Naive thymus-derived CD4-positive, alpha-beta T cell (primary cell): ENCODE results near the gene MARCHF6. TPM values are rescaled to one million over a fixed set of nuclear protein-coding genes. Genes with fewer than 3 reads are reported as not detected.

Source experiments
- ATAC-seq: fragments of 150-1000 bp; cut with Tn5 transposase; 2 replicates; pipeline ENCODE4 v1.10.0; 2021; ENCODE audit warnings: mild to moderate bottlenecking, moderate library complexity
- CTCF ChIA-PET: fragments of 350-600 bp; sonication (Branson Sonifier 250); formaldehyde crosslinking; loops from one replicate; lab custom pipeline; 2021; ENCODE audit warnings: antibody characterized with exemption; lab: Charles Lee
- POLR2A ChIA-PET: fragments of 350-600 bp; sonication (Branson Sonifier 250); formaldehyde crosslinking; loops from one replicate; lab custom pipeline; 2021; ENCODE audit warnings: antibody characterized with exemption, inconsistent platforms; lab: Charles Lee
- DNase-seq, 9 donors: peaks; one replicate each; pipeline versions ENCODE4 v3.0.0 to v3.0.0-alpha.2; 2020 to 2022; ENCODE audit warnings: mixed read lengths in 1 of 9
- H3K27ac ChIP-seq: one replicate; pipeline ENCODE4 v1.7.0; 2013; ENCODE audit warnings: mild to moderate bottlenecking, low read depth, low read length, moderate library complexity
- H3K27me3 ChIP-seq, 2 donors: one replicate each; pipeline ENCODE4 v1.7.0; 2013; ENCODE audit warnings: low read length in 2 of 2, mild to moderate bottlenecking in 2 of 2, moderate library complexity in 2 of 2; ENCODE audit not compliant: control insufficient read depth in 2 of 2, insufficient read depth in 2 of 2
- H3K36me3 ChIP-seq, 3 experiments: 1 replicate in 2 of 3; 2 replicates in 1 of 3; pipeline ENCODE4 v1.7.0; 2013; ENCODE audit warnings: low read length in 3 of 3, mild to moderate bottlenecking in 3 of 3, moderate library complexity in 1 of 3; ENCODE audit not compliant: insufficient read depth in 3 of 3, control insufficient read depth in 2 of 3
- H3K4me1 ChIP-seq, 2 donors: one replicate each; pipeline ENCODE4 v1.7.0; 2013; ENCODE audit warnings: low read length in 2 of 2, mild to moderate bottlenecking in 2 of 2, moderate library complexity in 1 of 2; ENCODE audit not compliant: control insufficient read depth in 2 of 2, insufficient read depth in 2 of 2
- H3K4me3 ChIP-seq: 2 replicates; pipeline ENCODE4 v1.7.0; 2013; ENCODE audit warnings: mild to moderate bottlenecking, low read length
- H3K9me3 ChIP-seq, 3 experiments: 1 replicate in 2 of 3; 2 replicates in 1 of 3; pipeline ENCODE4 v1.7.0; 2013; ENCODE audit warnings: low read length in 3 of 3; ENCODE audit not compliant: control insufficient read depth in 2 of 3
- H3K27ac Mint-ChIP-seq, 9 donors: one replicate each; pipeline ENCODE4 v1.8.0; 2020 to 2022; ENCODE audit warnings: mixed read lengths in 9 of 9, mild to moderate bottlenecking in 8 of 9, moderate library complexity in 5 of 9, inconsistent platforms in 2 of 9
- H3K27me3 Mint-ChIP-seq, 5 donors: one replicate each; pipeline ENCODE4 v1.8.0; 2021 to 2022; ENCODE audit warnings: mixed read lengths in 5 of 5, mild to moderate bottlenecking in 1 of 5
- H3K36me3 Mint-ChIP-seq, 5 donors: one replicate each; pipeline ENCODE4 v1.8.0; 2020 to 2022; ENCODE audit warnings: mixed read lengths in 5 of 5, mild to moderate bottlenecking in 3 of 5, inconsistent platforms in 1 of 5
- H3K4me1 Mint-ChIP-seq, 7 donors: one replicate each; pipeline ENCODE4 v1.8.0; 2020 to 2022; ENCODE audit warnings: mixed read lengths in 7 of 7, mild to moderate bottlenecking in 3 of 7, inconsistent platforms in 1 of 7
- H3K4me3 Mint-ChIP-seq, 10 donors: one replicate each; pipeline ENCODE4 v1.8.0; 2020 to 2022; ENCODE audit warnings: mild to moderate bottlenecking in 10 of 10, mixed read lengths in 10 of 10, moderate library complexity in 6 of 10, inconsistent platforms in 2 of 10
- H3K9me3 Mint-ChIP-seq, 11 donors: one replicate each; pipeline ENCODE4 v1.8.0; 2020 to 2022; ENCODE audit warnings: mixed read lengths in 11 of 11, mild to moderate bottlenecking in 4 of 11, inconsistent platforms in 1 of 11, moderate library complexity in 1 of 11
- intact Hi-C, 2 donors: fragments of 100-400 bp; cut with micrococcal nuclease; formaldehyde crosslinking; loops; one replicate each; pipeline ENCODE4 v1.15.1; 2023
- polyA plus RNA-seq, 2 donors: library from polyadenylated mRNA; unstranded; fragments of 300-500 nt; fragmentation: Illumina TruSeq; gene quantifications; one replicate each; pipeline ENCODE4 v1.2.3, GENCODE V29; 2021
- total RNA-seq, 6 experiments: library from RNA in 5 of 6; stranded (reverse) in 5 of 6; gene quantifications; 1 replicate in 5 of 6; 2 replicates in 1 of 6; pipeline ENCODE4 v1.2.3 and lab custom pipeline; 2021 to 2026

The MARCHF6 gene
- total and polyA plus RNA-seq, 7 experiments from 2014 or later, result 42.5 to 211 (median 165) TPM

DNA sequence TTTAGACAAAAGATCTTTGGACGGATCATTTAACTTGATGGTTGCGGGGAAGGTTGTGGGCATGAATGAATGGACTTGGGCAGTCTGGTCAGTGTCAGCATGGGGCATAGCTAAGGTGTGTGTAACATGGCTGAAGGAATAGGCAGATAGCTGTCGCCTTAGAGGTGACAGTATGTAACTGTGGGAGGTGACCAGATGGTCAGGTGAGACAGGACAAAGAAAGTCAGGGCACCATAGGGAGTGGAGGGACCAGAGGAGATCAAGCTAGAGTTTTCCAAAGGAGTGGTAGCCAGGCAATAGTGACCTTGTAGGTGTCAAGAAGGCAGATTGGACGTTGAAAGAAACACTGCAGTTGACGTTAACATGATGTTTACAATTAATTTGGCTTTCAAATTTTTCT, 43.1 kb downstream of the MARCHF6 start:
- Histone ChIP-seq H3K27ac (no peak overlapping the region), H3K36me3 (peaks cover 4 to 61% (median 11%) of the 10 kb centered on the region in 3 experiments), H3K4me3 (no peak overlapping the region), H3K4me1 (no peaks in the 10 kb centered on the region), H3K27me3 (no peaks in the 10 kb centered on the region), H3K9me3 (no peaks in the 10 kb centered on the region)
- intact Hi-C loops, result no loop called here
- H3K9me3 Mint-ChIP-seq, result no peaks in the 10 kb centered on the region
- peak overlapping the region in 5 of 9 donors; percentile 2 to 50 (median 10) for H3K27ac Mint-ChIP-seq
- POLR2A ChIA-PET, result no interaction called here
- CTCF ChIA-PET, result interaction anchor here (1.0 kb wide), 1 partner anchor 113 kb away, joined by 4 read pairs; no protein-coding TSS in a partner anchor
- H3K4me3 Mint-ChIP-seq, result no peak overlapping the region
- DNase-seq, result no peak
- H3K4me1 Mint-ChIP-seq, result peaks cover 0 to 9% (median 7%) of the 10 kb centered on the region in 7 donors
- ATAC-seq, result no peak
- H3K36me3 Mint-ChIP-seq, result peaks cover 7 to 50% (median 19%) of the 10 kb centered on the region in 5 donors
- no peaks in the 10 kb centered on the region for H3K27me3 Mint-ChIP-seq

DNA sequence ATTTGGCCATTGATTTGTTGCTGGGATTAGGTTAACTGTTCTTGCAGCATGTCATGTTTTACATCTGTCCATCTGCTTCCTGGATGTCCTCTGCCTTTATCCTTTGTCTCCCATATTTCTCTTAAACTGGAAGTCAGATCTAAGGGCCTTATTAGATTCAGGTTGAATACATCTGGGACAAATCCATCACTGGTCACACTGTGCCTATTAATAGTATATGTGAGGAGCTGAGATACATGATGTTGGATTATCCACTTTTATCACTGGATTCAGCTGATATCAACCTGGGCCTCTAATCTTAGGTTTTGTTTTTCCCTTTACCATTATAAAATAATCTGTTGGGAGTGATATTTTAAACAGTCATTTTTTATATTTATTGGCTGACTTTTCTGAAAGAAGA, 46.3 kb downstream of the MARCHF6 start:
- Mint-ChIP-seq H3K27me3 (no peaks in the 10 kb centered on the region), H3K4me3 (no peak overlapping the region), H3K27ac (no peak overlapping the region), H3K9me3 (no peaks in the 10 kb centered on the region), H3K36me3 (peaks cover 11 to 47% (median 17%) of the 10 kb centered on the region in 5 donors), H3K4me1 (peaks cover 0 to 11% (median 7%) of the 10 kb centered on the region in 7 donors)
- no peak for DNase-seq
- ChIA-PET CTCF (no interaction called here), POLR2A (no interaction called here)
- Histone ChIP-seq H3K36me3 (peaks cover 3 to 64% (median 10%) of the 10 kb centered on the region in 3 experiments), H3K4me3 (no peak overlapping the region), H3K4me1 (no peaks in the 10 kb centered on the region), H3K27me3 (no peaks in the 10 kb centered on the region), H3K9me3 (no peaks in the 10 kb centered on the region), H3K27ac (no peak overlapping the region)
- intact Hi-C loops, result loop anchor here (2.0 to 5.0 kb wide), 2 partner anchors 15 to 43 kb away; no protein-coding TSS in a partner anchor
- ATAC-seq, result no peak

DNA sequence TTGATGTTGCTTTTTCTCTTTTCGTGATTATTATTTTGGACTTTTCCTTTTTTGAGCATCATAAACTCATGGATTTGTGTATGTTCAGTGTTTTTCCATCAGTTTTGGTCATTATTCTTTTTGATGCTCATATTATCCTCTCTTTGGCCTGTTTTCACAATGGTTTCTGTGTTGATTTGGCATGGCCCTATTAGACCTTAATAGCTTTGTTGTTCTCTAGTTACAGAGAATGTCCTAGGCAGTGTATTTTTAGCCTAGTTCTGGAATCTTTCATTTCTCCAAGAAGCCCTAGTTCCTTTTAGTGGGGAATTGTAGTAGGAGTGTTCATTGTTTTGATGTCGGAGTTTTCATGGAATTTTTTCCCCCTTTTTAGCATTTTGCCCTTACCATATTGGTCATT, 46.9 kb downstream of the MARCHF6 start:
- Mint-ChIP-seq H3K4me1 (peaks cover 0 to 11% (median 7%) of the 10 kb centered on the region in 7 donors), H3K9me3 (no peaks in the 10 kb centered on the region), H3K4me3 (no peak overlapping the region), H3K27ac (peak overlapping the region in 1 of 9 donors; percentile 62), H3K36me3 (peaks cover 11 to 42% (median 17%) of the 10 kb centered on the region in 5 donors), H3K27me3 (no peaks in the 10 kb centered on the region)
- no peak for DNase-seq
- CTCF ChIA-PET, result no interaction called here
- POLR2A ChIA-PET, result no interaction called here
- ATAC-seq, result no peak
- Histone ChIP-seq H3K4me1 (no peaks in the 10 kb centered on the region), H3K4me3 (no peak overlapping the region), H3K9me3 (no peaks in the 10 kb centered on the region), H3K27ac (no peak overlapping the region), H3K36me3 (peaks cover 4 to 65% (median 13%) of the 10 kb centered on the region in 3 experiments), H3K27me3 (no peaks in the 10 kb centered on the region)
- intact Hi-C loops, result loop anchor here (2.0 to 5.0 kb wide), 2 partner anchors 14 to 43 kb away; no protein-coding TSS in a partner anchor

DNA sequence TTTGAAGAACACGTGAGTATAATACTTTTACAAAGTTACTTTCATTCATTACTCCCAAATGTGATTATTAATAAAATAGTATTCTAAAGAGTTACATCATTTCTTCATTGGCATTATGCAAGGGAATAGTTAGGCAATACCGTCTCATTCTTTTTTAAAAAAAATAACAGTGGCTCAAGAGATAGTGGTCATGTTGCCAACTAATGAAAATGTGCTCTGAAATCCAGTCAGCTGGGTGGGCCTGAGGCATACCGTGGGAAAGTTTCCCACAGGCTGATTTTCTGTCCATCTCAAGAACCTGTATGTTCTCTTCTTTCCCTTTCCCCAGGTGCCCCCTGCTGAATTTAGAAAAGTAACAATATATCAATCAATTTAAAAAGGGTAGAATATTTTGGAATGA, 47.3 kb downstream of the MARCHF6 start:
- ChIA-PET CTCF (no interaction called here), POLR2A (no interaction called here)
- intact Hi-C loops, result loop anchor here (1.0 to 5.0 kb wide), 3 partner anchors 14 to 117 kb away; no protein-coding TSS in a partner anchor
- H3K4me3 ChIP-seq, result no peak overlapping the region
- DNase-seq (no peak), ATAC-seq (no peak)
- Mint-ChIP-seq H3K4me1 (peaks cover 0 to 11% (median 7%) of the 10 kb centered on the region in 7 donors), H3K36me3 (peaks cover 10 to 40% (median 17%) of the 10 kb centered on the region in 5 donors), H3K27me3 (no peaks in the 10 kb centered on the region), H3K9me3 (no peaks in the 10 kb centered on the region), H3K27ac (peak overlapping the region in 1 of 9 donors; percentile 57), H3K4me3 (no peak overlapping the region)
- no peaks in the 10 kb centered on the region for H3K27me3 ChIP-seq
- no peaks in the 10 kb centered on the region for H3K4me1 ChIP-seq
- peaks cover 5 to 65% (median 9%) of the 10 kb centered on the region in 3 experiments for H3K36me3 ChIP-seq
- no peak overlapping the region for H3K27ac ChIP-seq
- no peaks in the 10 kb centered on the region for H3K9me3 ChIP-seq

DNA sequence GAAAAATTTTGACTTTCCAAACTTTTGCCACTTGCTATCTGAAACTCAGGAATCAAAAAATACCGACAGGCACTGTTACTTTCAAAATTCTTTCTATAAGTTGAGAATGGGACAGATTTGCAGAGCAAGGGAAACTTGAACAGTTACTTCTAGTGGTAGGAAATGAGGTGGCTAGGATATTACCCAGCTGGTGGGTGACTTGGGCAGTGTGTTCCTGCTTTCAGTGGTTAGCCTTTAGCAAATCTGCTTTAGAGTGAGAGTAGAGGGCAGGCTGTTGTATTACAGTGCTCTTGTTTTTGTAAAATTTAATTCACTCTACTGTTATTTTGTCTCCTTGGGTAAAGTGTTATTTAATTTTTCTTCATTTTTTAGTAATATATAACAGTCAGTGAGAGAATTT, 48.0 kb downstream of the MARCHF6 start:
- H3K27ac ChIP-seq, result no peak overlapping the region
- DNase-seq (no peak), ATAC-seq (no peak)
- intact Hi-C loops, result loop anchor here (1.0 to 5.0 kb wide), 3 partner anchors 13 to 117 kb away; no protein-coding TSS in a partner anchor
- H3K4me3 Mint-ChIP-seq, result no peak overlapping the region
- peak overlapping the region in 2 of 9 donors; percentile 32 to 57 for H3K27ac Mint-ChIP-seq
- no peaks in the 10 kb centered on the region for H3K27me3 Mint-ChIP-seq
- no peaks in the 10 kb centered on the region for H3K9me3 Mint-ChIP-seq
- CTCF ChIA-PET, result no interaction called here
- no peak overlapping the region for H3K4me3 ChIP-seq
- POLR2A ChIA-PET, result no interaction called here
- no peaks in the 10 kb centered on the region for H3K9me3 ChIP-seq
- H3K27me3 ChIP-seq, result no peaks in the 10 kb centered on the region
- no peaks in the 10 kb centered on the region for H3K4me1 ChIP-seq
- H3K4me1 Mint-ChIP-seq, result peaks cover 0 to 8% (median 2%) of the 10 kb centered on the region in 7 donors
- peaks cover 8 to 66% (median 8%) of the 10 kb centered on the region in 3 experiments for H3K36me3 ChIP-seq
- peaks cover 5 to 37% (median 17%) of the 10 kb centered on the region in 5 donors for H3K36me3 Mint-ChIP-seq

Other genes starting within 250 kb of the MARCHF6 start
- 10 to 100 TPM in 4 of 5 experiments, 1 to 10 TPM in 1; 9.1 to 20.0 (median 16.9) TPM for gene ATPSCKMT, start 103.8 kb upstream of the MARCHF6 start, total RNA-seq
- gene ATPSCKMT, start 103.8 kb upstream of the MARCHF6 start, polyA plus RNA-seq, result 10 to 100 TPM in 1 of 2 donors, 1 to 10 TPM in 1; 7.4 to 12.3 TPM
- gene CCT5, start 103.4 kb upstream of the MARCHF6 start, total RNA-seq, result 100 to 1,000 TPM in 1 of 5 experiments, 10 to 100 TPM in 4; 58.0 to 265 (median 81.9) TPM
- gene CCT5, start 103.4 kb upstream of the MARCHF6 start, polyA plus RNA-seq, result 100 to 1,000 TPM; 166 to 199 TPM
- gene CMBL, start 45.8 kb upstream of the MARCHF6 start, total RNA-seq, result 1 to 10 TPM in 3 of 5 experiments, under 1 TPM in 2; 0.21 to 1.8 (median 1.3) TPM
- under 1 TPM; 0.63 to 0.83 TPM for gene CMBL, start 45.8 kb upstream of the MARCHF6 start, polyA plus RNA-seq
- gene ROPN1L, start 88.2 kb downstream of the MARCHF6 start, total RNA-seq, result 1 to 10 TPM in 2 of 5 experiments, under 1 TPM in 3; 0.32 to 2.6 (median 0.61) TPM
- gene ROPN1L, start 88.2 kb downstream of the MARCHF6 start, polyA plus RNA-seq, result 1 to 10 TPM; 1.4 to 1.9 TPM
- gene ANKRD33B, start 210.4 kb downstream of the MARCHF6 start, total RNA-seq, result 10 to 100 TPM in 1 of 5 experiments, 1 to 10 TPM in 2, under 1 TPM in 2; 0.30 to 10.1 (median 1.0) TPM
- gene ANKRD33B, start 210.4 kb downstream of the MARCHF6 start, polyA plus RNA-seq, result under 1 TPM in 1 of 2 donors, not detected in 1; 0.20 TPM